OCI-LY3 (cell line): ENCODE measurements around the gene INSRR.

ENCODE experiments used
- CTCF ChIP-seq: fragments of 200-600, 300-600 bp; sonication (generic); IDR thresholded peaks from 2 replicates; pipeline ENCODE4 v1.5.1; 2014; ENCODE audit warnings: antibody characterized with exemption, low read length, low read depth
- EZH2phosphoT487 ChIP-seq: fragments of 200-600 bp; shearing (Covaris generic); IDR thresholded peaks from 2 replicates; pipeline ENCODE4 v1.6.1; 2018; ENCODE audit warnings: antibody characterized with exemption, mixed run types, low read depth

GRCh38 chr1:156826630-156827029, 32.3 kb downstream of the INSRR start:
- no peak for TF ChIP-seq CTCF
- no peak for TF ChIP-seq EZH2phosphoT487
